HEK293 (cell line): ENCODE measurements around the gene PHACTR3.

Experiments
- CTCF ChIA-PET: fragments of 350-600 bp; formaldehyde crosslinking; extraction: SDS; loops from one replicate; lab custom pipeline; 2021; ENCODE audit warnings: antibody characterized with exemption; lab: Yijun Ruan, JAX
- POLR2A ChIA-PET: fragments of 300-600 bp; formaldehyde crosslinking; extraction: SDS; loops from one replicate; lab custom pipeline; 2020; ENCODE audit warnings: antibody characterized with exemption, inconsistent platforms; lab: Yijun Ruan, JAX
- H3K27ac ChIP-seq: fragments of 200-500 bp; sonication (Bioruptor generic); 2 replicates; pipeline ENCODE4 v1.5.1; 2014; ENCODE audit warnings: low read depth, low read length, control low read depth, inconsistent platforms; ENCODE audit errors: extremely low read depth
- H3K36me3 ChIP-seq, 2 experiments: fragments of 200-500 bp in 1 of 2; sonication (Bioruptor generic) in 1 of 2; 1 replicate in 1 of 2; 2 replicates in 1 of 2; pipeline ENCODE4 v1.5.1; 2014 to 2017; ENCODE audit warnings: inconsistent platforms in 2 of 2, low read length in 2 of 2; ENCODE audit not compliant: control insufficient read depth in 2 of 2, insufficient read depth in 1 of 2
- H3K4me1 ChIP-seq: fragments of 200-500 bp; sonication (Bioruptor generic); 2 replicates; pipeline ENCODE4 v1.5.1; 2014; ENCODE audit warnings: mild to moderate bottlenecking, low read length, inconsistent platforms; ENCODE audit not compliant: control insufficient read depth, insufficient read depth
- H3K4me3 ChIP-seq: 2 replicates; pipeline ENCODE4 v1.5.1; 2011; ENCODE audit warnings: low read depth, mild to moderate bottlenecking, control low read depth, low read length, moderate library complexity
- H3K9me3 ChIP-seq: fragments of 200-500 bp; sonication (Bioruptor generic); 2 replicates; pipeline ENCODE4 v1.5.1; 2014; ENCODE audit warnings: low read depth, low read length, inconsistent platforms; ENCODE audit not compliant: control insufficient read depth, insufficient read depth
- GFI1B ChIP-seq: fragments of 450-650 bp; formaldehyde crosslinking; IDR thresholded peaks from 2 replicates; pipeline ENCODE4 v1.5.1; 2016; ENCODE audit warnings: missing biosample characterization, missing genetic modification characterization
- HOXD13 ChIP-seq: sonication (generic); formaldehyde crosslinking; IDR thresholded peaks from 2 replicates; pipeline ENCODE4 v1.8.0; 2022; ENCODE audit warnings: missing genetic modification reagents, borderline replicate concordance
- MZF1 ChIP-seq: fragments of 450-650 bp; formaldehyde crosslinking; IDR thresholded peaks from 2 replicates; pipeline ENCODE4 v1.5.1; 2017; ENCODE audit warnings: missing biosample characterization, missing genetic modification characterization, borderline replicate concordance
- RBAK ChIP-seq: fragments of 450-650 bp; formaldehyde crosslinking; IDR thresholded peaks from 2 replicates; pipeline ENCODE4 v1.5.1; 2016; ENCODE audit warnings: missing biosample characterization, missing genetic modification characterization
- SP2 ChIP-seq: fragments of 450-650 bp; formaldehyde crosslinking; IDR thresholded peaks from 2 replicates; pipeline ENCODE4 v1.5.1; 2016; ENCODE audit warnings: missing biosample characterization, missing genetic modification characterization
- ZBTB8A ChIP-seq: fragments of 450-650 bp; formaldehyde crosslinking; IDR thresholded peaks from 2 replicates; pipeline ENCODE4 v1.5.1; 2016; ENCODE audit warnings: missing biosample characterization, missing genetic modification characterization
- ZFHX2 ChIP-seq: fragments of 450-650 bp; formaldehyde crosslinking; conservative IDR thresholded peaks from 2 replicates; pipeline ENCODE4 v1.5.1; 2016; ENCODE audit warnings: missing biosample characterization, missing genetic modification characterization
- ZNF140 ChIP-seq: fragments of 450-650 bp; formaldehyde crosslinking; IDR thresholded peaks from 2 replicates; pipeline ENCODE4 v1.5.1; 2016; ENCODE audit warnings: missing biosample characterization, missing genetic modification characterization
- ZNF169 ChIP-seq: fragments of 450-650 bp; formaldehyde crosslinking; IDR thresholded peaks from 2 replicates; pipeline ENCODE4 v1.5.1; 2016; ENCODE audit warnings: missing biosample characterization, missing genetic modification characterization
- ZNF175 ChIP-seq: fragments of 450-650 bp; formaldehyde crosslinking; IDR thresholded peaks from 2 replicates; pipeline ENCODE4 v1.5.1; 2016; ENCODE audit warnings: missing biosample characterization, missing genetic modification characterization
- ZNF311 ChIP-seq: fragments of 450-650 bp; formaldehyde crosslinking; IDR thresholded peaks from 2 replicates; pipeline ENCODE4 v1.5.1; 2017; ENCODE audit warnings: missing biosample characterization, missing genetic modification characterization, borderline replicate concordance
- ZNF354C ChIP-seq: fragments of 450-650 bp; formaldehyde crosslinking; IDR thresholded peaks from 2 replicates; pipeline ENCODE4 v1.5.1; 2016; ENCODE audit warnings: missing biosample characterization, missing genetic modification characterization, low read depth, borderline replicate concordance
- ZNF394 ChIP-seq: fragments of 450-650 bp; formaldehyde crosslinking; IDR thresholded peaks from 2 replicates; pipeline ENCODE4 v1.5.1; 2016; ENCODE audit warnings: missing biosample characterization, missing genetic modification characterization, mild to moderate bottlenecking, moderate library complexity, borderline replicate concordance
- ZNF521 ChIP-seq: fragments of 450-650 bp; formaldehyde crosslinking; IDR thresholded peaks from 2 replicates; pipeline ENCODE4 v1.5.1; 2017; ENCODE audit warnings: missing biosample characterization, mild to moderate bottlenecking, missing genetic modification characterization
- ZNF530 ChIP-seq: fragments of 450-650 bp; formaldehyde crosslinking; IDR thresholded peaks from 2 replicates; pipeline ENCODE4 v1.5.1; 2016; ENCODE audit warnings: low read depth, missing biosample characterization, missing genetic modification characterization
- ZNF658 ChIP-seq: fragments of 450-650 bp; formaldehyde crosslinking; IDR thresholded peaks from 2 replicates; pipeline ENCODE4; 2016; ENCODE audit warnings: missing biosample characterization, missing genetic modification characterization
- TF ChIP-seq, protein P1 (sequence below): fragments of 450-650 bp; formaldehyde crosslinking; IDR thresholded peaks from 2 replicates; pipeline ENCODE4 v1.5.1; 2016; ENCODE audit warnings: missing biosample characterization, missing genetic modification characterization
- TF ChIP-seq, protein P2 (sequence below): fragments of 450-650 bp; formaldehyde crosslinking; IDR thresholded peaks from 2 replicates; pipeline ENCODE4 v1.5.1; 2016; ENCODE audit warnings: missing biosample characterization, missing genetic modification characterization
- TF ChIP-seq, protein P3 (sequence below): IDR thresholded peaks from 2 replicates; pipeline ENCODE4 v1.6.1; 2011; ENCODE audit warnings: mild to moderate bottlenecking, low read depth, low read length, borderline replicate concordance
- TF ChIP-seq, protein P4 (sequence below): fragments of 450-650 bp; formaldehyde crosslinking; IDR thresholded peaks from 2 replicates; pipeline ENCODE4 v1.5.1; 2016; ENCODE audit warnings: missing biosample characterization, missing genetic modification characterization

PHACTR3 gene

DNA sequence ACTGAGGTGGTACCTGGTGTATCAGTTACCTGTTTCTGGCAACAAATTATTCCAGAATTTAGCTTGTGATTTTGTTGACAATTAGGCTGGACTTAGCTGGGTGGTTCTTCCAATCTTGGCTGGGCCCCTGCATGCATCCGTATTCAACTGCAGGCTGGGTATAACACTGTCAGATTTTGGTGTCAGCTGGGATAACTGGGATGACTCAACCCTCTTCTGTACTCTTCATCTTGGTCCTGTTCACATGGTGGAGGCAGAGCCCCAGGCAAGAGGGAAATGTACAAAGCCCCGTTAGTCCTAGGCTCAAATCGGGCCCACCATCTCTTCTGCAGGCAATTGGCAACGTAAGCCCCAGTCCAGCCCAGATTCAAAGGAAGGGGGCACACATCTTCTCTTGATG is 89.2 kb downstream of the PHACTR3 start:
- H3K36me3 ChIP-seq = no peaks in the 10 kb centered on the region
- CTCF ChIA-PET = no interaction called here
- POLR2A ChIA-PET = no interaction called here

DNA sequence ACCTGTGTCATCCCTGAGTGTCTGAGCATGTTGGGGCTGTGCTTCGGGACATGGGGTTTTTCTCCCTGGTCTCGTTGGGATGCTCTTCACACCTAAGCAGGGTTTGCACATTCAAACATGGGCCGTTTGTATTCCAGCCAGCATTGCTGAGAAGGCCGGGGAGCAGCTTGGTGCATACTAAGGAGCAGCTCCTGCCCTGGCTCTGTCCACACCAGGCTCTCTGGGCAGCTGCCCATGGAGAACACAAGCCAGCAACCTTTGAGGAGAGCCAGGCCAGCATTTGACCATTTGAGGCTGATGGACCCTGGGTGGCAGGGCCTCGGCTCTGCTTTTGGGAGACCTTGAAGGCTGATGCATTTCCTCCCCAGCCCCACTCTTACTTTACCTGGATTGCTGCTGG is 92.1 kb downstream of the PHACTR3 start:
- H3K4me1 ChIP-seq = no peaks in the 10 kb centered on the region
- CTCF ChIA-PET = interaction anchor here (0.5 kb wide), 1 partner anchor 16 kb away, joined by 3 read pairs; no protein-coding TSS in a partner anchor
- no peak overlapping the region for H3K4me3 ChIP-seq
- H3K9me3 ChIP-seq = no peaks in the 10 kb centered on the region
- TF ChIP-seq ZBTB8A (tag by site-specific recombination) (no peak), ZNF175 (no peak), ZNF169 (tag by site-specific recombination) (no peak), ZNF311 (no peak), ZFHX2 (tag by site-specific recombination) (no peak), SP2 (tag by site-specific recombination) (no peak), ZNF521 (tag by site-specific recombination) (no peak)
- no peaks in the 10 kb centered on the region for H3K36me3 ChIP-seq
- H3K27ac ChIP-seq = no peak overlapping the region
- POLR2A ChIA-PET = no interaction called here

More for the DNA sequence above, 89.2 kb downstream of the PHACTR3 start:
- TF ChIP-seq RBAK (tag by site-specific recombination) = no peak
- TF ChIP-seq ZNF530 (tag by site-specific recombination) = no peak
- TF ChIP-seq ZNF140 (tag by site-specific recombination) = no peak
- TF ChIP-seq, all 188 proteins: peak for 0
- Histone ChIP-seq H3K4me3 (no peak overlapping the region), H3K9me3 (no peaks in the 10 kb centered on the region), H3K27ac (no peak overlapping the region), H3K4me1 (no peaks in the 10 kb centered on the region)

DNA sequence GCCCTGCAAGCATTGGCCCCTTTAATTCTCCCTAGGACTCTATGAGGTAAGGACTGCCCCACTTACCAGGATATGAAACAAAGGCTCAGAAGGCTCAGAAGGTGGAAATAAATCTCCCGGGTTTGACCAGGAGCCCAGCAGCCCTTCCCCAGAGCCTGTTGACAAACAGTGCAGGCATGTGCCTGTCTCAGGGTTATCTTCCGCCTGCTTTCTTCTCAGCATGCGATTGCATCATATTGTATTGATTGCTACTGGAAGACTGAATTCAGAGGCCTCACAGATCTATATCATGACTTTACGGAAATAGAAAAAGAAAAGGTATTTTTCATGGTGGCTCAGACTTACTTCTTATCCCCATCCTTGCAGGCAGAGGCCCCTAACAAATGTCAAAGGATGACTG is 92.7 kb downstream of the PHACTR3 start:
- TF ChIP-seq, protein P1, sequence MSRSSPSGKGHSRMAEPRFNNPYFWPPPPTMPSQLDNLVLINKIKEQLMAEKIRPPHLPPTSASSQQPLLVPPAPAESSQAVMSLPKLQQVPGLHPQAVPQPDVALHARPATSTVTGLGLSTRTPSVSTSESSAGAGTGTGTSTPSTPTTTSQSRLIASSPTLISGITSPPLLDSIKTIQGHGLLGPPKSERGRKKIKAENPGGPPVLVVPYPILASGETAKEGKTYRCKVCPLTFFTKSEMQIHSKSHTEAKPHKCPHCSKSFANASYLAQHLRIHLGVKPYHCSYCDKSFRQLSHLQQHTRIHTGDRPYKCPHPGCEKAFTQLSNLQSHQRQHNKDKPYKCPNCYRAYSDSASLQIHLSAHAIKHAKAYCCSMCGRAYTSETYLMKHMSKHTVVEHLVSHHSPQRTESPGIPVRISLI (tag by site-specific recombination) = no peak
- TF ChIP-seq GFI1B (tag by site-specific recombination) (no peak), ZNF394 (tag by site-specific recombination) (no peak), MZF1 (tag by site-specific recombination) (no peak), HOXD13 (no peak), ZNF354C (tag by site-specific recombination) (no peak), ZNF658 (tag by site-specific recombination) (no peak)
- TF ChIP-seq, protein P2, sequence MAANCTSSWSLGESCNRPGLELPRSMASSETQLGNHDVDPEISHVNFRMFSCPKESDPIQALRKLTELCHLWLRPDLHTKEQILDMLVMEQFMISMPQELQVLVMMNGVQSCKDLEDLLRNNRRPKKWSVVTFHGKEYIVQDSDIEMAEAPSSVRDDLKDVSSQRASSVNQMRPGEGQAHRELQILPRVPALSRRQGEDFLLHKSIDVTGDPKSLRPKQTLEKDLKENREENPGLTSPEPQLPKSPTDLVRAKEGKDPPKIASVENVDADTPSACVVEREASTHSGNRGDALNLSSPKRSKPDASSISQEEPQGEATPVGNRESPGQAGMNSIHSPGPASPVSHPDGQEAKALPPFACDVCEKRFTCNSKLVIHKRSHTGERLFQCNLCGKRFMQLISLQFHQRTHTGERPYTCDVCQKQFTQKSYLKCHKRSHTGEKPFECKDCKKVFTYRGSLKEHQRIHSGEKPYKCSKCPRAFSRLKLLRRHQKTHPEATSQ (tag by site-specific recombination) = no peak
- Histone ChIP-seq H3K4me3 (no peak overlapping the region), H3K36me3 (no peaks in the 10 kb centered on the region), H3K9me3 (no peaks in the 10 kb centered on the region), H3K27ac (no peak overlapping the region), H3K4me1 (no peaks in the 10 kb centered on the region)
- ChIA-PET CTCF (no interaction called here), POLR2A (no interaction called here)

DNA sequence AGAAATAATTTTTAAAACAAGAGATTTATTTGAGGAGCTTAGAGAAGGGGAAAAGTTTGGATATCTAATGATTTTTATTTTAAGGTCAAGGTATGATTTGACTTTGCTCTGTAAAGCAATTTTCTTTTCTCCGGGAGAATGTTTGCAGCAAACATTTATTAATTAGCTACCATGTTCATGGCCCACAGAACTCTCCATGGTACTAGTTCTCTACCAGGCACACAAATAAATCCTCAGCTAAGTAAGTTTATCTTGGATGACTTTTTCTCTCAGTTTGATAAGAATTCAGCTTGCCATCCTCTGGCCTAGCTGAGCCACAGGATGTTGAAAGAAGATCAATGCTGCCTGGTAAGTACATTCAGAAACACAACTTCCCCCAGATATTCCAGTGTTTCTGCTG is 94.3 kb downstream of the PHACTR3 start:
- Histone ChIP-seq H3K9me3 (no peaks in the 10 kb centered on the region), H3K27ac (no peak overlapping the region), H3K4me3 (no peak overlapping the region), H3K4me1 (no peaks in the 10 kb centered on the region), H3K36me3 (no peaks in the 10 kb centered on the region)
- TF ChIP-seq, protein P3, sequence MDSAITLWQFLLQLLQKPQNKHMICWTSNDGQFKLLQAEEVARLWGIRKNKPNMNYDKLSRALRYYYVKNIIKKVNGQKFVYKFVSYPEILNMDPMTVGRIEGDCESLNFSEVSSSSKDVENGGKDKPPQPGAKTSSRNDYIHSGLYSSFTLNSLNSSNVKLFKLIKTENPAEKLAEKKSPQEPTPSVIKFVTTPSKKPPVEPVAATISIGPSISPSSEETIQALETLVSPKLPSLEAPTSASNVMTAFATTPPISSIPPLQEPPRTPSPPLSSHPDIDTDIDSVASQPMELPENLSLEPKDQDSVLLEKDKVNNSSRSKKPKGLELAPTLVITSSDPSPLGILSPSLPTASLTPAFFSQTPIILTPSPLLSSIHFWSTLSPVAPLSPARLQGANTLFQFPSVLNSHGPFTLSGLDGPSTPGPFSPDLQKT = no peak
- TF ChIP-seq, protein P4, sequence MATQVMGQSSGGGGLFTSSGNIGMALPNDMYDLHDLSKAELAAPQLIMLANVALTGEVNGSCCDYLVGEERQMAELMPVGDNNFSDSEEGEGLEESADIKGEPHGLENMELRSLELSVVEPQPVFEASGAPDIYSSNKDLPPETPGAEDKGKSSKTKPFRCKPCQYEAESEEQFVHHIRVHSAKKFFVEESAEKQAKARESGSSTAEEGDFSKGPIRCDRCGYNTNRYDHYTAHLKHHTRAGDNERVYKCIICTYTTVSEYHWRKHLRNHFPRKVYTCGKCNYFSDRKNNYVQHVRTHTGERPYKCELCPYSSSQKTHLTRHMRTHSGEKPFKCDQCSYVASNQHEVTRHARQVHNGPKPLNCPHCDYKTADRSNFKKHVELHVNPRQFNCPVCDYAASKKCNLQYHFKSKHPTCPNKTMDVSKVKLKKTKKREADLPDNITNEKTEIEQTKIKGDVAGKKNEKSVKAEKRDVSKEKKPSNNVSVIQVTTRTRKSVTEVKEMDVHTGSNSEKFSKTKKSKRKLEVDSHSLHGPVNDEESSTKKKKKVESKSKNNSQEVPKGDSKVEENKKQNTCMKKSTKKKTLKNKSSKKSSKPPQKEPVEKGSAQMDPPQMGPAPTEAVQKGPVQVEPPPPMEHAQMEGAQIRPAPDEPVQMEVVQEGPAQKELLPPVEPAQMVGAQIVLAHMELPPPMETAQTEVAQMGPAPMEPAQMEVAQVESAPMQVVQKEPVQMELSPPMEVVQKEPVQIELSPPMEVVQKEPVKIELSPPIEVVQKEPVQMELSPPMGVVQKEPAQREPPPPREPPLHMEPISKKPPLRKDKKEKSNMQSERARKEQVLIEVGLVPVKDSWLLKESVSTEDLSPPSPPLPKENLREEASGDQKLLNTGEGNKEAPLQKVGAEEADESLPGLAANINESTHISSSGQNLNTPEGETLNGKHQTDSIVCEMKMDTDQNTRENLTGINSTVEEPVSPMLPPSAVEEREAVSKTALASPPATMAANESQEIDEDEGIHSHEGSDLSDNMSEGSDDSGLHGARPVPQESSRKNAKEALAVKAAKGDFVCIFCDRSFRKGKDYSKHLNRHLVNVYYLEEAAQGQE (tag by site-specific recombination) = peak; percentile 83
- POLR2A ChIA-PET = no interaction called here
- CTCF ChIA-PET = interaction anchor here (0.8 kb wide), 1 partner anchor 125 kb away, joined by 3 read pairs; no protein-coding TSS in a partner anchor
